Hair follicular keratinocyte (primary cell): ENCODE data around the gene OR10A6. TPM values are rescaled to one million over a fixed set of nuclear protein-coding genes. Genes with fewer than 3 reads are reported as not detected.

ENCODE experiments used
- total RNA-seq: library from RNA; depleted of rRNA; stranded (reverse); fragments of >200 nt; gene quantifications from 2 replicates; pipeline ENCODE4 v1.2.3, GENCODE V29; 2015

OR10A6 gene
- total RNA-seq = not detected in 2 replicates

GRCh38 chr11:7931168-7931567 is at the start of gene OR10A6:
Gene OR10A6, minus strand, starts transcription at chr11:7931268. Its CDS starts 2,606 bp downstream, at chr11:7928662.

GRCh38 chr11:7965386-7965785 is 34.3 kb upstream of the OR10A6 start, which contains the start of gene NLRP10:
Gene NLRP10, minus strand, starts transcription at chr11:7965447. Its CDS starts 1,952 bp downstream, at chr11:7963495.

GRCh38 chr11:7941608-7942007 is 10.5 kb upstream of the OR10A6 start, which contains the start of gene OR10A3:
Gene OR10A3, minus strand, starts transcription at chr11:7941708. Its CDS starts 2,188 bp downstream, at chr11:7939520.

Other genes with a start within 250 kb of the OR10A6 start
- not detected in 2 replicates for gene OVCH2, start 224.8 kb downstream of the OR10A6 start, total RNA-seq
- not detected in 2 replicates for gene OR5P2, start 134.3 kb downstream of the OR10A6 start, total RNA-seq
- not detected in 2 replicates for gene OR5P3, start 100.4 kb downstream of the OR10A6 start, total RNA-seq
- not detected in 2 replicates for gene OR10A3, start 10.4 kb upstream of the OR10A6 start, total RNA-seq
- 0.08 and 0.47 TPM in 2 replicates for gene NLRP10, start 34.2 kb upstream of the OR10A6 start, total RNA-seq
- gene EIF3F, start 56.1 kb upstream of the OR10A6 start, total RNA-seq = 349 and 432 TPM in 2 replicates
- gene TUB, start 149.9 kb upstream of the OR10A6 start, total RNA-seq = 0.70 and 1.3 TPM in 2 replicates
- gene RIC3, start 237.8 kb upstream of the OR10A6 start, total RNA-seq = 0.16 TPM in 1 of 2 replicates, not detected in the other